ENCODE results near the gene ARHGAP26.
"Not testable (repeated sequence)": the region's sequence is repeated elsewhere in the genome, so short reads cannot be mapped to it uniquely, and the experiment has no call there.

Gene ARHGAP26

DNA sequence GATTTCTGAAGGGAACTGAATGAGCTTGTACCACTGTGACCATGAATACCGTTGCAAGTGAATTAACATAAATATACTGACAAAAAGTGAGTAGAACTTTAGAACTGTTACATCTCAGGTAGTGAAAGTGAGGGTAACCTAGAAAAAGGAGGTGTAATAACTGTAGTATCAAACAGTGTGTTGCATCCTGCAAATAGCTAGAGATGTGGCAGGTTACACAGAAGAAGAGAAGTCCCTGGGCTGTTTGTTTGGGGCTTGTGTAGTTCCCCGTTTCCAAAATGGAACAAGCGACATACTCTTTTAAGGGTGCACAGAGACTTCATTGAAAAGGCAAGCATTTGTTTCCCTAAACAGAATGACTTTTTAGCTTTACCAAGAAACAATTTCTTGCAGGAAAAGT is 418.5 kb downstream of the ARHGAP26 start:
- no peak for DNase-seq (ENCODE audit: low spot score)

DNA sequence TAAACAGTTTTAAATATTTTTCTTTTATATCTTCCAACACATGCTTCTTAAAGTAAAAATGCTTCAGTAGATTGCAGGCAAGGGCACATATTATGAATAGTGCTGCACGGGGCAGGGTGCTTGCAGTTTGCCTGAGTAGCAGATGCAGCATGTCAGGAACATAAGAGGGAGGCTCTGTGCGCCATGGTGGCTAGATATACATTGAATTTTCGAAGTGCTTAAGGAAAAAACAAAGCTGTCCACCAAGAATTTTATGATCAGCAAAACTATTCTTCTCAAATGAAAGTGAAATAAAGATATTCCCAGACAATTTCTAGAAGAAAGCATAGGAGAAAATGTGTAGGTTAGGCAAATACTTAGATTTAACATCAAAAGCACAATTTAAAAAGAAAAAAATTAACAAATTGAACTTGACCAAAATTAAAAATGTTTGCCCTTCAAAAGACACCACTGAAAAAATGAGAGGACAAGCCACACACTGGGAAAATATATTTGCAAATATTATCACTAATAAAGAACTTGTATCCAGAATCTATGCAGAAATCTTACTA is 420.2 kb downstream of the ARHGAP26 start:
- DNase-seq (ENCODE audit: low spot score): no peak

DNA sequence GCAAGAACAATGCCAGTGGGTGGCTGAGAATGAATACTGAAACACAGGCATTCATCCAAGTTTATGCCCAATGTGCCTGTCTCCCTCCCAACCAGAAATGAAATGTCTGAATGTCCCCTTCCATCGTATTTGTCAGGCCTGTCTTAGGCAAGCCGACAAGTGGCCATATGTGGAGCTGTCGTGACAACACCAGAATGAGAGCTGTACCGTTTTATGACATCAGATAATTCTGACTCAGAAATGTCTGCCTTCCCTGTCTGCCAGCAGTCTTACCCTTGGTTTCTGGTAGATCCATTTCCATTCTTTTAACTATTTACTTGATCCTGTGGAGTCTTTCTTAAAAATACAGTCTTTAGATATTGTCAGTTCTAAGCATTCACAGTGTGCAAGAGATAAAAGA is 421.5 kb downstream of the ARHGAP26 start:
- no peak for DNase-seq (ENCODE audit: low spot score)

DNA sequence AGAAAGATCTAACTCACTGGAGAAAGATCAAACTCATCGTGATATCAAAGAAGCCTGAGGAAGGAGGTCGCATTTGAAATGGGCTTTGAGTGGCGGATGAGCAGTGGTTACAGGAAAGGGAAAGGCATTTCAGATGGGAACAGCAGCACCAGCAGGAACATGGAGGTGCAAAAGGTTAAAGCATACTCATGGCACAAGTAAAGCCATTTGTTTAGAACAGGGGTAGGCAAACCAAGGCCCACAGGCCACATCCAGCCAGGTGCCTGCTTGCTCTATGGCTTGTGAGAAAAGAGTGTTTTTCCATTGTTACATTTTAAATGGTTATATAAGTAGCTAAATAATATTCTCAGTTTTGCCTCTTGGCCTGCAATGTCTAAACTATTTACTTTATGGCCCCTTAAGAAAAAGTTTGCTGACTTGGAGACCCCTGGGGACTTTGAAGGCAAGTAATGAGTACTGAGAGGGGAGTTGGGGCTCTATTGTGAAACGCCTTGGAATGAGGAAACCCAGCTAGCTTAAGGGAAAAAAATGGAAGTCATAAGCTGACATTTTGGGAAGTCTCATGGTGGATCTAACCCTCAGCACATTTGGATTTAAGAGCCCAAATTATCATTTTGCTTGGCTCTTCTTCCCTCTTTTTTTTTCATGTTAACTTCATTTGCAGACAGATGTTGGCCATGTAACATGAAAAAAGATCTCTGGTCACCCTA is 422.2 kb downstream of the ARHGAP26 start:
- DNase-seq (ENCODE audit: low spot score): no peak

- DNase-seq (ENCODE audit: low spot score): no peak
These were observed 424.0 kb downstream of the ARHGAP26 start for GRCh38 chr5:143194206-143194605.

DNA sequence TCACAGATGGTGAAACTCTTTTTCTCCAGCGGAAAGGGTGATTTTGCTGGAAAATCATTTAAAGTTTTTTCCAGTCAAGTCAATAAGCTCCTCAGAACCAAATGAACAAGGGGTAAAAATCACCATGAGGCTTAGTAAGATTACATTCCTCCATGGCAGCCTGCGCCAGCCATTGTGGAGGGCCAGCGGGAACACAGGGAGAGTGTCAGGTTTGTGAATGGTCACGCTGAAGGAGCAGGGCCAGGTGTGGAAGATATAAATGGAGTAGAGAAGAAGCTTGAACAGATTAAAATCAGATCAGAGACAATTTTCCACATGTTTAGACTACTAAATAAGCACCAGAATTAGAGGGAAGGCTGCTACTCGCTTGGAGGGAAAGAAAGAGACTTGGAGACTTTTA is 424.5 kb downstream of the ARHGAP26 start:
- no peak for DNase-seq (ENCODE audit: low spot score)

DNA sequence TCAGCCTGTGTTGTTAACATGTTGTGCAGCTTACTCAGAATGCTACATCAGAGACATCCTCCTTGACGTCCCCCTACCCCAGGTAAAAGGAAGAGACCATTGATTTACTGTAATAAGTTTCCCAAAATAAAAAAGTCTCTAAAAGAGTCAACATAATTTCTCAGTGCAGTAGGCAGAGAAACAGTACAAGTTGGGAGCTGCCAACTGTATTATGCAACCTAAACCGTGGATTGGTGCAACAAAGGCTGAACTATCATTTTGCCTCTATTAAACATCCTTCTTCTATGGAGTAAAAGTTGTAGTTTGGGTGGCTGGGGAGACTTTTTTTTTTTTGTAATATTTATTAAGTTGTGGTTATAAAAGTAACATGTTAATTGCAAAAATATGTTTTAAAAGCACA is 425.3 kb downstream of the ARHGAP26 start:
- no peak for DNase-seq (ENCODE audit: low spot score)

DNA sequence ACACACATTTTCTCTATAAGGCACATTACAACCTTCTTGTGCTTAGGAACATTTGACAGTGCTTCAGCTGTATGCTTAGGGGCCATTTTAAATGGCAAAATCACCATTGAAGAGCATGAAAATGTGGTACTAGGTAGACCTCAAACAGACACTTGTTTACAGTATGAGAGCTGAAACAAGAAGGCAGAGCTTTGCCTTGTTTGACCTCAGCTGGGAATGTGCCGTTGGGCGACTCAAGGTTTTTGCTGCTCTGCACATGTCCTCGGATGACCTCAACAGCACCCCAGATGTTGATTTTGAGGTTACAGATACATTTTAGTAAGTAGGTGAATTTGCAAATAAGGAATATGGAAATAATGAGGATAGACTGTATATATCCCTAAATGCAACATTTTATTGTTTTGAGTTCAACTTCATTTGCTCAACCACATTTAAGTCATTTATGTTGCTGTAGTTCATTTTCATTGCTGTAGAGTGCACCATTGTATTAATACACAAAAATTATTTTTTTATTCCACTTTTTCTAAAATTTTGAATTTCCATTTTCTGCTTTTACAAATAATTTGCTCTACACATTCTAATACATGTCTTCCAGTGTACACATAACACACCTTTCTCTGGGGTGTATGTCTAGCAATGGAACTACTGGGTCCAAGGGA is 426.6 kb downstream of the ARHGAP26 start:
- DNase-seq (ENCODE audit: low spot score): no peak

GRCh38 chr5:143197260-143197656 is 427.1 kb downstream of the ARHGAP26 start:
- no peak for DNase-seq (ENCODE audit: low spot score)

DNA sequence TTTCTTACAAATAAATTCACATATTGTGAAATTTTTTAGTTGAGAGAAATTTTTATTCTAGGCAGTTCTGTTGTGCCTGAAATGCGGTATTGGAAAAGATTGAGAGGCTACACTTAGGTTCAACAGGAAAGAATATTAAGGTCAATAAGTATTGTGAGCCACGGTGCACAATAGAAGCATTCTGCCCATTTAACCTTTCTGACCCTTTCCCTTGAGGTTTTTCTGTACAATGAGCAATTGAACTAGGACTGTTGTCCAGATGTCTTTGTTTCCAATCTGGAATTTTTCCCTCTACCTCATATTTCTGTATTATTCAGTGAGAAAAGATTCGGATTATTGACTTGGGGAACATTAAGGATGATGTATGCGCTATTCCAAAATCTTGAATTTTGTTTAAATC is 428.2 kb downstream of the ARHGAP26 start:
- no peak for DNase-seq (ENCODE audit: low spot score)

GRCh38 chr5:143199161-143199560 is 429.0 kb downstream of the ARHGAP26 start:
- no peak for DNase-seq (ENCODE audit: low spot score)

- no peak for DNase-seq (ENCODE audit: low spot score)
These were observed 429.7 kb downstream of the ARHGAP26 start for GRCh38 chr5:143199843-143200242.

DNA sequence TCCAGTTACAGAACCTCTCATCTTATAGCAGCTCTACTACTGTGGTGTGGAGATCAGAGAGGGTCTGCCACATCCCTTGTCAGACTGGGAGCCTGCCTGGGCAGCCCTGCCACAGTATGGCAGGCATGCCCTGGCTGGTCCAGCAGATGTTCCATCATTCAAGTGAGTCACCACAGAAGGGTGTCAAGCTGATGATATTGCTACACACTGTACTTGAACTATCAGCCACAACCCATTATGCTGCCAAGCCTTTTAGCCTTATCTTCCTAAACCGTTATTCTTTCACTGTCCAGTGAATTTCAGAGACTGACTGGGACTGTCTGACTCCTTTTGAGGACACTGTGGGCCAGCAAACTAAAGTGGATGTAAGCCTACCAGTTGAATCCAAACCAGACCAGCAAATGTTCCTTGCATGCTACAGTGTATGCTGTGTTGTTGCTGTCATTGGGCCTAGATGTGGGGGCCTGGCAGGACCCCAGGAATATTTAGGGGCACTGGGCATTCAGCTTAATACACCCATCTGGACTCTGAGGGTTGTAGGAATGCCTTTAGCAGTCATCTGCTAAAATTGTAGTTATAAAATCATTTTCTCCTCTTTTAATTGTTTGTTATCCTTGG is 430.7 kb downstream of the ARHGAP26 start:
- no peak for DNase-seq (ENCODE audit: low spot score)

DNA sequence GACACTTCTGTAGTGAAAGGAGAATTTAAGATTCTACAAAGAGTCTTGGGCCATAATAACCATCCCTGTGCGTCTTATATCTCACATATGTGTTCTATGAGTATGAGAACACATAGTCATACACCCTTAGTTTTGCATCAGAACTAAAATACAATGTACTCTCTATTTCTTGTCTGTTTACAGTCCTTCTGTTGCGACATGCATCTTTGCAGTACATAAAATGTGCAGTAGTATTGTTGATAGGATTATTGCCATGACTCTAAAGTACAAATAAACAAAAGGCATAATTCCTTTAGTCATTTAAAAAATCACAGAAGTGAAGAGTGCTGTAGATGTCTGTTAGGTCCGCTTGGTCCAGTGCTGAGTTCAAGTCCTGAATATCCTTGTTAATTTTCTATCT is 431.4 kb downstream of the ARHGAP26 start:
- no peak for DNase-seq (ENCODE audit: low spot score)

- not testable (repeated sequence) for DNase-seq (ENCODE audit: low spot score)
These were observed 433.3 kb downstream of the ARHGAP26 start for GRCh38 chr5:143203301-143203956.

DNA sequence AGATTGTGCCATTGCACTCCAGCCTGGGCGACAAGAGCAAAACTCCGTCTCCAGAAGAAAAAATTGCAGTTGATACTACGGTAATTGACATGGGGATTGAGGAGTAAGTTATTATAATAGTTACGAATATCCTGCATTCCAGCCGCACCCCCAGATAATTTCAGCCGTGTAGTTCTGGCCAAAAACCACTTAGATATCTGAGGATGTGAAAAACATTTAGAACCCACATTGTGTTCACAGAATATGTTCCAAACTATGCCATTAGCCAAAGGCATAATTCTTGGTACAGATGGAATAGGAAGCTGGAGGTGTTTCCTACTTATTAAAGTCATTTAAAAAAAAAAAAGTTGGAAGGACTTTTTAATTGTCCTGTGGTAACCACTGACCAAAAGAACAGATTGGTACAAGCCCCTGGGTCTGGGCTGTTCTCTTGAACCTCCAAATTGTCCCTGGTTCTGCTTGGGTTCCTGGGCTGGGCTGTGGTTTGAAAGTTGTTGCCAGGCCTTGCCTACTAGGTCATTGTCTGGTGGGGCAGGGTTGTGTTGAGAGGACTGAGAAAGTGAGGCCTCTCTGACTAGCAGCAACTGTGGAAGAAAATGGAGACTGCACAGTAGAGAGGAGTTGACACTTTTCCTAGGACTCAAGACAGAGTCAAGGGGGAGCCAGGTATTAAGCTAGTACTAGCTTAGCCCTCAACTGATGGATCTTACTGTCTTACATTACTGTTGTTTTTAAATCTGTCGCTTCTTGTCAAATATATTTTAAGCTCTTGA is 434.5 kb downstream of the ARHGAP26 start:
- DNase-seq (ENCODE audit: low spot score): no peak

GRCh38 chr5:143205386-143205785 is 435.2 kb downstream of the ARHGAP26 start:
- DNase-seq (ENCODE audit: low spot score): no peak

GRCh38 chr5:143205883-143206195 is 435.7 kb downstream of the ARHGAP26 start:
- no peak for DNase-seq (ENCODE audit: low spot score)

- DNase-seq (ENCODE audit: low spot score): no peak
These were observed 436.2 kb downstream of the ARHGAP26 start for GRCh38 chr5:143206196-143207053.

- DNase-seq (ENCODE audit: low spot score): no peak
These were observed 436.9 kb downstream of the ARHGAP26 start for GRCh38 chr5:143207058-143207457.
